Measurements from ENCODE around the gene USP5. TPM values are rescaled to one million over a fixed set of nuclear protein-coding genes. Genes with fewer than 3 reads are reported as not detected.

USP5 gene
- total and polyA plus RNA-seq, 11 donors: 23.4 to 96.8 (median 60.6) TPM

DNA sequence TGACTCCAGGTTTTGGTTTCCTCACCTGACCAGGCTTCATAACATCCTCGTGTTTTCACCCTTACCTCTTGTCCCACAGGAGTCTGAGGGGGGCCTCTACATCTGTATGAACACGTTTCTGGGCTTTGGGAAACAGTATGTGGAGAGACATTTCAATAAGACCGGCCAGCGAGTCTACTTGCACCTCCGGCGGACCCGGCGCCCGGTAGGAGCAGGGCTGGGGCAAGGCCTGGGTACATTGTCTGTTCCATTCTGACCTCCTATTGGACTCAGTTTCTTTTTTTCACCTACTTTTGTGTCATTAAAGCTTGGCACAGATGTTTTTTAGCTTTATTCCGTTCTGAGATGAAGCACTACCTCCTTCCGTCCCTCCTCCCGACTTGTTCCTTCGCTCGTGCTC lies 3.4 kb downstream of the USP5 start:
- Histone ChIP-seq H3K4me1 (peaks cover 0 to 22% (median 14%) of the 10 kb centered on the region in 12 donors), H3K27me3 (no peaks in the 10 kb centered on the region), H3K4me3 (no peak overlapping the region), H3K36me3 (peaks cover 4 to 53% (median 50%) of the 10 kb centered on the region in 9 donors), H3K27ac (no peak overlapping the region), H3K9me3 (no peaks in the 10 kb centered on the region)
- TF ChIP-seq, protein P1, sequence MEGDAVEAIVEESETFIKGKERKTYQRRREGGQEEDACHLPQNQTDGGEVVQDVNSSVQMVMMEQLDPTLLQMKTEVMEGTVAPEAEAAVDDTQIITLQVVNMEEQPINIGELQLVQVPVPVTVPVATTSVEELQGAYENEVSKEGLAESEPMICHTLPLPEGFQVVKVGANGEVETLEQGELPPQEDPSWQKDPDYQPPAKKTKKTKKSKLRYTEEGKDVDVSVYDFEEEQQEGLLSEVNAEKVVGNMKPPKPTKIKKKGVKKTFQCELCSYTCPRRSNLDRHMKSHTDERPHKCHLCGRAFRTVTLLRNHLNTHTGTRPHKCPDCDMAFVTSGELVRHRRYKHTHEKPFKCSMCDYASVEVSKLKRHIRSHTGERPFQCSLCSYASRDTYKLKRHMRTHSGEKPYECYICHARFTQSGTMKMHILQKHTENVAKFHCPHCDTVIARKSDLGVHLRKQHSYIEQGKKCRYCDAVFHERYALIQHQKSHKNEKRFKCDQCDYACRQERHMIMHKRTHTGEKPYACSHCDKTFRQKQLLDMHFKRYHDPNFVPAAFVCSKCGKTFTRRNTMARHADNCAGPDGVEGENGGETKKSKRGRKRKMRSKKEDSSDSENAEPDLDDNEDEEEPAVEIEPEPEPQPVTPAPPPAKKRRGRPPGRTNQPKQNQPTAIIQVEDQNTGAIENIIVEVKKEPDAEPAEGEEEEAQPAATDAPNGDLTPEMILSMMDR (IDR thresholded peaks at IDR 0.05): no peak
- no peak for TF ChIP-seq POLR2A (IDR thresholded peaks at IDR 0.05)
- intact Hi-C loops (cut with DNase I): no loop called here
- ATAC-seq (no peak), DNase-seq (no peak)
- WGBS, 4 donors: 90 to 94% (median 90%) methylated on average over 14 of the region's 14 CpGs

DNA sequence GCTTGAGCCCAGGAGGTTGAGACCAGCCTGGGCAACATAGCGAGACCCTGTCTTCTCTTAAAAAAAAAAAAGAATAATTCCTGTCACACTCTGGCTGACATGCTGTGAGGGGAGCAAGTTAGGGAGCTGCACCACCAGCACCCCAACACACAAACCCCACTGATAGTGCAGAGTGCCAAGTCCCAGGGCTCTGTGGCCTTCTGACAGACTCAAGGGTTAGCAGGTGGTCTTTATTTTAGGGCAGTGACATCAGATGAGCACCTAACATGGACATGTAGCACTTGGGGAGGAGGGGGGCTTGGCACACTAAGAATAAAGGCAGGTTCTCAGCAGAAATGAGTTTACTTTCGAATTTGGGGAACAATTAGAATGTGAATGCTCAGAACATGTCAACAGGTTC lies 6.8 kb downstream of the USP5 start:
- H3K27ac ChIP-seq: no peak overlapping the region
- H3K4me1 ChIP-seq: peaks cover 0 to 6% (median 0%) of the 10 kb centered on the region in 12 donors
- DNase-seq (no peak), ATAC-seq (no peak)
- intact Hi-C loops (cut with DNase I): no loop called here
- H3K9me3 ChIP-seq: no peaks in the 10 kb centered on the region
- peaks cover 4 to 87% (median 85%) of the 10 kb centered on the region in 9 donors for H3K36me3 ChIP-seq
- TF ChIP-seq, protein P1 (IDR thresholded peaks at IDR 0.05): no peak
- no peak for TF ChIP-seq POLR2A (IDR thresholded peaks at IDR 0.05)
- no peak overlapping the region for H3K4me3 ChIP-seq
- WGBS, 4 donors: 88 to 100% (median 95%) methylated on average over 2 of the region's 2 CpGs
- no peaks in the 10 kb centered on the region for H3K27me3 ChIP-seq

GRCh38 chr12:6860116-6860515 lies 8.2 kb downstream of the USP5 start:
- WGBS, 4 donors: 93 to 97% (median 97%) methylated on average over 8 to 9 of the region's 9 CpGs
- Histone ChIP-seq H3K9me3 (no peaks in the 10 kb centered on the region), H3K36me3 (peaks cover 4 to 100% (median 95%) of the 10 kb centered on the region in 9 donors), H3K27ac (no peak overlapping the region), H3K27me3 (no peaks in the 10 kb centered on the region), H3K4me3 (no peak overlapping the region), H3K4me1 (no peaks in the 10 kb centered on the region)
- ATAC-seq (no peak), DNase-seq (peak in 1 of 5 donors; percentile 10)
- intact Hi-C loops (cut with DNase I): loop anchor here in 1 of 10 donors (10.0 kb wide), 1 partner anchor 105 kb away; no protein-coding TSS in a partner anchor
- TF ChIP-seq POLR2A (IDR thresholded peaks at IDR 0.05): no peak
- TF ChIP-seq, protein P1 (IDR thresholded peaks at IDR 0.05): no peak

GRCh38 chr12:6860942-6861341 lies 9.0 kb downstream of the USP5 start:
- Histone ChIP-seq H3K4me3 (no peak overlapping the region), H3K4me1 (no peaks in the 10 kb centered on the region), H3K36me3 (peaks cover 4 to 100% (median 96%) of the 10 kb centered on the region in 9 donors), H3K27ac (no peak overlapping the region), H3K27me3 (no peaks in the 10 kb centered on the region), H3K9me3 (no peaks in the 10 kb centered on the region)
- 93 to 97% (median 96%) methylated on average over 7 of the region's 7 CpGs for WGBS, 4 donors
- ATAC-seq: no peak
- TF ChIP-seq, protein P1 (IDR thresholded peaks at IDR 0.05): no peak
- no peak for TF ChIP-seq POLR2A (IDR thresholded peaks at IDR 0.05)
- no peak for DNase-seq
- intact Hi-C loops (cut with DNase I): loop anchor here in 1 of 10 donors (10.0 kb wide), 1 partner anchor 104 kb away; no protein-coding TSS in a partner anchor

Measured in heart left ventricle (tissue), 16 donors.